CD14-positive monocyte (primary cell): ENCODE data around the gene TMEM151B. TPM values are rescaled to one million over a fixed set of nuclear protein-coding genes. Genes with fewer than 3 reads are reported as not detected.

ENCODE experiments used
- DNase-seq, 3 donors: peaks; one replicate each; pipeline ENCODE4 v3.0.0-alpha.2; 2011 to 2022
- H2AFZ ChIP-seq: 2 replicates; pipeline ENCODE4 v1.6.0; 2012; ENCODE audit warnings: mild to moderate bottlenecking, low read depth, low read length, inconsistent platforms; ENCODE audit not compliant: insufficient read depth, poor library complexity, severe bottlenecking
- H3K27ac ChIP-seq, 2 donors: 1 replicate in 1 of 2; 2 replicates in 1 of 2; pipeline ENCODE4 v1.5.1; 2012 to 2013; ENCODE audit warnings: low read length in 2 of 2, control low read depth in 1 of 2, inconsistent platforms in 1 of 2, low read depth in 1 of 2, mild to moderate bottlenecking in 1 of 2
- H3K27me3 ChIP-seq, 2 donors: one replicate each; pipeline versions ENCODE4 v1.6.0 to v1.6.1; 2011 to 2013; ENCODE audit warnings: low read length in 2 of 2; ENCODE audit not compliant: control insufficient read depth in 2 of 2, insufficient read depth in 2 of 2
- H3K36me3 ChIP-seq, 2 donors: replicated peaks in 1 of 2; 1 replicate in 1 of 2; 2 replicates in 1 of 2; pipeline versions ENCODE4 v1.5.1 to v1.6.1; 2012 to 2013; ENCODE audit warnings: low read length in 2 of 2, control low read depth in 1 of 2, inconsistent platforms in 1 of 2, mild to moderate bottlenecking in 1 of 2; ENCODE audit not compliant: insufficient read depth in 2 of 2, control insufficient read depth in 1 of 2
- H3K4me1 ChIP-seq, 2 donors: 1 replicate in 1 of 2; 2 replicates in 1 of 2; pipeline versions ENCODE4 v1.5.1 to v1.6.1; 2012 to 2013; ENCODE audit warnings: low read length in 2 of 2, control low read depth in 1 of 2, inconsistent platforms in 1 of 2, mild to moderate bottlenecking in 1 of 2, moderate library complexity in 1 of 2; ENCODE audit not compliant: insufficient read depth in 2 of 2, control insufficient read depth in 1 of 2
- H3K4me2 ChIP-seq: replicated peaks from 2 replicates; pipeline ENCODE3; 2012; ENCODE audit warnings: low read length, moderate library complexity, mild to moderate bottlenecking; ENCODE audit not compliant: poor library complexity, severe bottlenecking; ENCODE audit errors: extremely low read depth
- H3K4me3 ChIP-seq, 3 experiments: fragments of 200-600 bp in 1 of 3; sonication (generic) in 1 of 3; replicated peaks in 1 of 3; 1 replicate in 2 of 3; 2 replicates in 1 of 3; pipeline ENCODE4 v1.5.1; 2011 to 2013; ENCODE audit warnings: low read length in 3 of 3, mild to moderate bottlenecking in 3 of 3, control low read depth in 2 of 3, low read depth in 2 of 3, inconsistent platforms in 1 of 3, moderate library complexity in 1 of 3
- H3K79me2 ChIP-seq: 2 replicates; pipeline ENCODE4 v1.6.0; 2012; ENCODE audit warnings: mild to moderate bottlenecking, control low read depth, inconsistent platforms, low read length, moderate library complexity; ENCODE audit not compliant: insufficient read depth
- H3K9ac ChIP-seq: 2 replicates; pipeline ENCODE4 v1.6.0; 2017; ENCODE audit warnings: low read length, mild to moderate bottlenecking; ENCODE audit not compliant: insufficient read depth, poor library complexity, severe bottlenecking
- H3K9me3 ChIP-seq, 2 donors: replicated peaks in 1 of 2; 1 replicate in 1 of 2; 2 replicates in 1 of 2; pipeline versions ENCODE4 v1.5.1 to v1.6.1; 2012 to 2013; ENCODE audit warnings: low read length in 2 of 2, control low read depth in 1 of 2; ENCODE audit not compliant: control insufficient read depth in 1 of 2, insufficient read depth in 1 of 2
- H4K20me1 ChIP-seq: 2 replicates; pipeline ENCODE4 v1.6.0; 2012; ENCODE audit warnings: mild to moderate bottlenecking, low read length, control low read depth, moderate library complexity; ENCODE audit not compliant: insufficient read depth
- H3K27ac Mint-ChIP-seq, 7 donors: one replicate each; pipeline ENCODE4 v1.8.0; 2020; ENCODE audit warnings: mild to moderate bottlenecking in 7 of 7, mixed read lengths in 7 of 7, moderate library complexity in 6 of 7, inconsistent platforms in 2 of 7
- H3K27me3 Mint-ChIP-seq, 3 donors: one replicate each; pipeline ENCODE4 v1.8.0; 2021 to 2022; ENCODE audit warnings: low read depth in 3 of 3, mild to moderate bottlenecking in 3 of 3, mixed read lengths in 3 of 3, moderate library complexity in 3 of 3, inconsistent platforms in 1 of 3
- H3K36me3 Mint-ChIP-seq, 2 donors: one replicate each; pipeline ENCODE4 v1.8.0; 2020; ENCODE audit warnings: mixed read lengths in 2 of 2, inconsistent platforms in 1 of 2, mild to moderate bottlenecking in 1 of 2
- H3K4me1 Mint-ChIP-seq: one replicate; pipeline ENCODE4 v1.8.0; 2020; ENCODE audit warnings: mild to moderate bottlenecking, mixed read lengths
- H3K4me3 Mint-ChIP-seq, 2 donors: one replicate each; pipeline ENCODE4 v1.8.0; 2020; ENCODE audit warnings: mild to moderate bottlenecking in 2 of 2, mixed read lengths in 2 of 2, moderate library complexity in 1 of 2
- H3K9me3 Mint-ChIP-seq, 7 donors: one replicate each; pipeline ENCODE4 v1.8.0; 2020 to 2022; ENCODE audit warnings: mixed read lengths in 7 of 7, mild to moderate bottlenecking in 6 of 7, moderate library complexity in 6 of 7, inconsistent platforms in 2 of 7
- WGBS: methylation state at CpG from one replicate; pipeline ENCODE4 v1.1.5; 2013; ENCODE audit warnings: missing lambda C conversion rate; ENCODE audit not compliant: insufficient coverage; 5-methylcytosine and 5-hydroxymethylcytosine counted together
- intact Hi-C, 2 donors: fragments of 100-400 bp; cut with micrococcal nuclease; formaldehyde crosslinking; loops; one replicate each; pipeline versions ENCODE4 v1.15.0 to v1.15.1; 2023
- polyA plus RNA-seq, 3 donors: library from polyadenylated mRNA; depleted of rRNA in 1 of 3; unstranded in 2 of 3; stranded (reverse) in 1 of 3; fragments of 300-500 nt in 2 of 3; fragments of >200 nt in 1 of 3; fragmentation: Illumina TruSeq in 2 of 3; gene quantifications; 1 replicate in 2 of 3; 2 replicates in 1 of 3; pipeline ENCODE4 v1.2.3, GENCODE V29; 2012 to 2021
- TF ChIP-seq, protein P1 (sequence below): fragments of 200-600 bp; IDR thresholded peaks from one replicate; pipeline ENCODE4 v1.8.0; 2022; ENCODE audit warnings: antibody characterized with exemption, mild to moderate bottlenecking

The TMEM151B gene
- polyA plus RNA-seq, 3 donors: not detected

DNA sequence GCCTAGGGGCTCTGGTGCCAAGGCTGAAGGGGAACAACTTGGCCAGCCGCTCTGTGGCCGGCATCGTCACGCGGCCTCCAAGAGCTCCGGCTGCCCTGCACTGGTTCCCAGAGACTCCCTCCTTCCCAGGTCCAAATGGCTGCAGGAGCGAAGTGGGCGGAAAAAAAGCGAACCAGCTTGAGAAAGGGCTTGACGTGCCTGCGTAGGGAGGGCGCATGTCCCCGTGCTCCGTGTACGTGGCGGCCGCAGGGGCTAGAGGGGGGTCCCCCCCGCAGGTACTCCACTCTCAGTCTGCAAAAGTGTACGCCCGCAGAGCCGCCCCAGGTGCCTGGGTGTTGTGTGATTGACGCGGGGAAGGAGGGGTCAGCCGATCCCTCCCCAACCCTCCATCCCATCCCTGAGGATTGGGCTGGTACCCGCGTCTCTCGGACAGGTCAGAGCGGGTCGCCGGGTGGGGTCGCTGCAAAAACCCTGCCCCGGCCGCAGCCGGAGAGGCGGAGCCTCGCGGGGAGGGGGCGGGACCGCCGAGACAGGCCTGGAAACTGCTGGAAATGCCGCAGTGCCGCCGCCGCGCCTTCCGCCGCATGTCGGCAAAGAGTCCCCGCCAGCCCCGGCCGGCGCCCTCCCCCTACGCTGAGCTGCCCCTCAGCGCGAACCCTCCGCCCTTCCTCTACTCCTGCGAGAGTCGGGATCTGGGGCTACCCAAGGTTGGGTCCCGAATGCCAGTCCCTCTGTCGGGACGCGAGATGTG is 24.2 kb upstream of the TMEM151B start:
- Mint-ChIP-seq H3K27ac (peak overlapping the region; percentile 94 to 97 (median 96)), H3K36me3 (peaks cover 26 to 28% of the 10 kb centered on the region in 2 donors), H3K9me3 (peaks cover 0 to 2% (median 0%) of the 10 kb centered on the region in 7 donors), H3K4me1 (peaks cover 29% of the 10 kb centered on the region), H3K27me3 (peaks cover 0 to 10% (median 0%) of the 10 kb centered on the region in 3 donors), H3K4me3 (peak overlapping the region; percentile 96 to 98)
- H3K27ac ChIP-seq: peak overlapping the region; percentile 90 to 93
- peak overlapping the region; percentile 69 to 100 (median 99) for H3K4me3 ChIP-seq
- H3K27me3 ChIP-seq: no peaks in the 10 kb centered on the region
- H4K20me1 ChIP-seq: peaks cover 41% of the 10 kb centered on the region
- peak; percentile 56 to 80 (median 68) for DNase-seq
- H3K9ac ChIP-seq: peak overlapping the region; percentile 87
- 2% methylated on average over 50 of the region's 62 CpGs for WGBS
- H3K79me2 ChIP-seq: peaks cover 41% of the 10 kb centered on the region
- peak overlapping the region; percentile 94 for H2AFZ ChIP-seq
- peaks cover 19 to 26% of the 10 kb centered on the region in 2 donors for H3K36me3 ChIP-seq
- H3K9me3 ChIP-seq: no peaks in the 10 kb centered on the region
- intact Hi-C loops: loop anchor here in 1 of 2 donors (5.0 kb wide), 1 partner anchor 619 kb away; the partner anchor contains the start of gene GTPBP2
- TF ChIP-seq, protein P1, sequence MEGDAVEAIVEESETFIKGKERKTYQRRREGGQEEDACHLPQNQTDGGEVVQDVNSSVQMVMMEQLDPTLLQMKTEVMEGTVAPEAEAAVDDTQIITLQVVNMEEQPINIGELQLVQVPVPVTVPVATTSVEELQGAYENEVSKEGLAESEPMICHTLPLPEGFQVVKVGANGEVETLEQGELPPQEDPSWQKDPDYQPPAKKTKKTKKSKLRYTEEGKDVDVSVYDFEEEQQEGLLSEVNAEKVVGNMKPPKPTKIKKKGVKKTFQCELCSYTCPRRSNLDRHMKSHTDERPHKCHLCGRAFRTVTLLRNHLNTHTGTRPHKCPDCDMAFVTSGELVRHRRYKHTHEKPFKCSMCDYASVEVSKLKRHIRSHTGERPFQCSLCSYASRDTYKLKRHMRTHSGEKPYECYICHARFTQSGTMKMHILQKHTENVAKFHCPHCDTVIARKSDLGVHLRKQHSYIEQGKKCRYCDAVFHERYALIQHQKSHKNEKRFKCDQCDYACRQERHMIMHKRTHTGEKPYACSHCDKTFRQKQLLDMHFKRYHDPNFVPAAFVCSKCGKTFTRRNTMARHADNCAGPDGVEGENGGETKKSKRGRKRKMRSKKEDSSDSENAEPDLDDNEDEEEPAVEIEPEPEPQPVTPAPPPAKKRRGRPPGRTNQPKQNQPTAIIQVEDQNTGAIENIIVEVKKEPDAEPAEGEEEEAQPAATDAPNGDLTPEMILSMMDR: no peak
- peaks cover 19 to 36% of the 10 kb centered on the region in 2 donors for H3K4me1 ChIP-seq
- H3K4me2 ChIP-seq: peak overlapping the region; percentile 95

DNA sequence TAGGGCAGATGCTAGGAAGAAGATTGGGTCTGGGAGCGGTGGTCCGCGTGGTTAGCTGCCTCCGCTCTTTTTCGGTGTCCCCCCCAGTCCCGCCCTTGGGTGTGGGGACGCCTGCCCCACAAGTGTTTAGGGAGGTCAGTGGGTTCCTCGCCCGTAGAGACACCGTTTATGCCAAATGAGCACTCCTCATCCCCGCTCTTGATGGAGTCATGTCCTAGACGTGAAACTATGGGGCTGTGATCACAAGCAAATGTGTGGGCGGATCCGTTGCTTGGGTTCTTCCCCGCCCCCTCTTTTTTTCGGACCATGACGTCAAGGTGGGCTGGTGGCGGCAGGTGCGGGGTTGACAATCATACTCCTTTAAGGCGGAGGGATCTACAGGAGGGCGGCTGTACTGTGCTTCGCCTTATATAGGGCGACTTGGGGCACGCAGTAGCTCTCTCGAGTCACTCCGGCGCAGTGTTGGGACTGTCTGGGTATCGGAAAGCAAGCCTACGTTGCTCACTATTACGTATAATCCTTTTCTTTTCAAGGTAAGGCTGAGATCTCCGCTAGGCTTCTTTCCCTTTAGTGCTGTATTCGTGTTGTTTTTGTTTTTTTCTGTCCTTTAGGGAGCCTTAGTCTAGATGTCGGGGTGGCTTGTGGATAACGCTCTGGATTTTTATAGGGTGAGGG is 23.4 kb upstream of the TMEM151B start, which contains the start of gene HSP90AB1:
Gene HSP90AB1 (plus strand): TSS at position 439 of the 675 bp plus-strand sequence. CDS start 1,529 bp downstream, outside the sequence.
- WGBS: under 1% methylated on average over 26 of the region's 34 CpGs
- peak within 1 kb of the TSS; percentile 96 to 98 for H3K4me3 Mint-ChIP-seq

More for the DNA sequence above, 23.4 kb upstream of the TMEM151B start, which contains the start of gene HSP90AB1:
- H3K4me1 Mint-ChIP-seq: peaks cover 29% of the 10 kb centered on the region
- peaks cover 42% of the 10 kb centered on the region for H3K79me2 ChIP-seq
- peak within 1 kb of the TSS; percentile 87 for H3K9ac ChIP-seq
- peaks cover 0 to 9% (median 0%) of the 10 kb centered on the region in 3 donors for H3K27me3 Mint-ChIP-seq
- peaks cover 26 to 33% of the 10 kb centered on the region in 2 donors for H3K36me3 ChIP-seq
- H3K4me1 ChIP-seq: peaks cover 19 to 36% of the 10 kb centered on the region in 2 donors
- TF ChIP-seq, protein P1: no peak
- peaks cover 48% of the 10 kb centered on the region for H4K20me1 ChIP-seq
- peak; percentile 93 to 95 (median 93) for DNase-seq
- H3K9me3 ChIP-seq: no peaks in the 10 kb centered on the region
- H3K36me3 Mint-ChIP-seq: peaks cover 34 to 35% of the 10 kb centered on the region in 2 donors
- peak within 1 kb of the TSS; percentile 95 for H3K4me2 ChIP-seq
- peak within 1 kb of the TSS; percentile 94 to 97 (median 96) for H3K27ac Mint-ChIP-seq
- intact Hi-C loops: loop anchor here in 1 of 2 donors (5.0 kb wide), 1 partner anchor 619 kb away; the partner anchor contains the start of gene GTPBP2
- peak within 1 kb of the TSS; percentile 69 to 100 (median 99) for H3K4me3 ChIP-seq
- peak within 1 kb of the TSS; percentile 90 to 93 for H3K27ac ChIP-seq
- peaks cover 0 to 2% (median 0%) of the 10 kb centered on the region in 7 donors for H3K9me3 Mint-ChIP-seq
- no peaks in the 10 kb centered on the region for H3K27me3 ChIP-seq
- peak within 1 kb of the TSS; percentile 94 for H2AFZ ChIP-seq
